HG03521 (cell line): ENCODE results near the gene FZR1.

Experiments used
- ATAC-seq: cut with Tn5 transposase; IDR thresholded peaks from one replicate; pipeline ENCODE4 v1.9.1; 2021; ENCODE audit warnings: mild to moderate bottlenecking, moderate library complexity; ENCODE audit not compliant: unreplicated experiment

FZR1 gene

GRCh38 chr19:3471954-3472655 lies 34.0 kb upstream of the FZR1 start:
- no peak for ATAC-seq

DNA sequence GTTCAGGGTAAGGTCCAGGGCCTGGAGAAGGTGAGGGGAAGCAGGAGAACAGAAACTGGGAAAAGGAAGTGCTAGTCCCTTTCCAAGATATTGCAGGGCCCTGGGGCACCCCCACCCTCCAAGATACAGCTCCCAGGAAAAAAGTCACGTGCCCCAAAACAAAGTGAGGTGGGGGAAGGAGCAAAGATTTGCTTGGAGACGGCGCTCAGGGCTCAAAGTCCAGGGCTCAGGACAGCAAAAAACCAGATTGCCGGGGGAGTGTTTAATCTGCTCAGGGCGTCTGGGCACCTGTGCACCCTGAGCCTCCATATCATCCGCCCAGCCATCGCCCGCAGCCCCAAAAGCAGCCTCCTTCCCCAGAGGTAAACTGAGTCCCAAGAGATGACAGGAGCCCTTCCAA lies 32.1 kb upstream of the FZR1 start:
- ATAC-seq: no peak

DNA sequence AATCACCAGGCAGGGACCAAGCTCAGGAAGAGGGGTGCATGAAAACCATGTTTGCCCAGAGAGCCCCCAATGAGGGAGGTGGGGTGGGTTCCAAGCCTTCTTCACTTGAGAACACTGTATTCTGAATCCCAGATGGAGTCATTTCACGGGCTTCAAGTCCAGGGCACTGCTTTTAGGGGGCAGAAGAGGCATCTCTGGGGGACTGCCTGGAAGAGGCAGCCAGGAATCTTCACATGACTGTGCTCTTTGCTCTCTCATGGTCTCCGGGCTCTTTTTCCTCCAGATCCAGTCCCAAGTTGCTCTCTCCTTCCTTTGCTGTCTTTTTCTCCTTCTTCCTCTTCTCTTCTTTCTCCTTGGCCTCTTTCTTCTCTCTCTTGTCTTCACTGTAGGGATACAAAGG lies 31.5 kb upstream of the FZR1 start:
- ATAC-seq: no peak

DNA sequence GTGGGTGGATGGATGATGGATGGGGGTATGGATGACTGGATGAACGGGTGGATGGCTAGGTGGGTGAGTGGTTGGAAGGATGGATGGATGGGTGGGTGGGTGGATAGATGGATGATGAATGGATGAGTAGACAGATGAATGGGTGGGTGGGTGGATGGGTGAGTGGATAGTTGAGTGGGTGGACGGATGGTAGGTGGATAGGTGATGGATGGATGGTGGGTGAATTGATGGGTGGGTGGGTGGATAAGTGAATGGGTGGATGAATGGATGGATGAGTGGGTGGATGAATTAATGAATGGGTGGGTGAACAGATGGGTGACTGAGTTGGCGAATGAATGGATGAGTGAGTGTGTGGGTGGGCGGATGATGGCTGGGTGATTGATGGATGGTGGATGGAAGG lies 30.7 kb upstream of the FZR1 start:
- ATAC-seq: no peak

DNA sequence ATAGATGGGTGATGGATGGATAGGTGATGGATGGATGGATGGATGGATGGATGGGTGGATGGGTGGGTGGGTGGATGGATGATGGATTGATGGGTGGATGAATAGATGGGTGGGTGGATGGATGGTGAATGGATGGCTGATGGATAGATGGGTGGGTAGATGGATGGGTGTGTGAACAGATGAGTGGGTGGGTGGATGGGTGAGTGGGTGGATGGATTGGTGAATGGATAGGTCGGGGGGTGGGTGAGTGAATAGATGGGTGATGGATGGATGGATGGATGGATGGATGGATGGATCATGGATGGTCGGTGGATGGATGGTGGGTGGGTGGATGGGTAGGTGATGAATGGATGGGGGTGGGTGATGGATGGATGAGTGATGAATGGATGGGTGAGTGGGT lies 29.3 kb upstream of the FZR1 start:
- ATAC-seq: no peak

DNA sequence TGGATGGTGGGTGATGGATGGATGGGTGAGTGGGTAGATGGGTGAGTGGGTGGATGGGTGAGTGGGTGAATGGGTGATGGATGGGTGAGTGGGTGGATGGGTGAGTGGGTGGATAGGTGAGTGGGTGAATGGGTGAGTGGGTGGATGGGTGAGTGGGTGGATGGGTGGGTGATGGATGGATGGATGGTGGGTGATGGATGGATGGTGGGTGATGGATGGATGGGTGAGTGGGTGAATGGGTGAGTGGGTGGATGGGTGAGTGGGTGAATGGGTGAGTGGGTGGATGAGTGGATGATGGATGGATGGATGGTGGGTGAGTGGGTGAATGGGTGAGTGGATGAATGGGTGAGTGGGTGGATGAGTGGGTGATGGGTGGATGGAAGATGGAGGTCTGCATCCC lies 28.6 kb upstream of the FZR1 start:
- ATAC-seq: no peak

GRCh38 chr19:3477951-3478350 lies 28.2 kb upstream of the FZR1 start:
- no peak for ATAC-seq

- no peak for ATAC-seq
Measured at GRCh38 chr19:3478409-3479176, 27.5 kb upstream of the FZR1 start.

- ATAC-seq: no peak
Measured at GRCh38 chr19:3479177-3479833, 26.8 kb upstream of the FZR1 start.

GRCh38 chr19:3479834-3480215 lies 26.3 kb upstream of the FZR1 start:
- no peak for ATAC-seq

DNA sequence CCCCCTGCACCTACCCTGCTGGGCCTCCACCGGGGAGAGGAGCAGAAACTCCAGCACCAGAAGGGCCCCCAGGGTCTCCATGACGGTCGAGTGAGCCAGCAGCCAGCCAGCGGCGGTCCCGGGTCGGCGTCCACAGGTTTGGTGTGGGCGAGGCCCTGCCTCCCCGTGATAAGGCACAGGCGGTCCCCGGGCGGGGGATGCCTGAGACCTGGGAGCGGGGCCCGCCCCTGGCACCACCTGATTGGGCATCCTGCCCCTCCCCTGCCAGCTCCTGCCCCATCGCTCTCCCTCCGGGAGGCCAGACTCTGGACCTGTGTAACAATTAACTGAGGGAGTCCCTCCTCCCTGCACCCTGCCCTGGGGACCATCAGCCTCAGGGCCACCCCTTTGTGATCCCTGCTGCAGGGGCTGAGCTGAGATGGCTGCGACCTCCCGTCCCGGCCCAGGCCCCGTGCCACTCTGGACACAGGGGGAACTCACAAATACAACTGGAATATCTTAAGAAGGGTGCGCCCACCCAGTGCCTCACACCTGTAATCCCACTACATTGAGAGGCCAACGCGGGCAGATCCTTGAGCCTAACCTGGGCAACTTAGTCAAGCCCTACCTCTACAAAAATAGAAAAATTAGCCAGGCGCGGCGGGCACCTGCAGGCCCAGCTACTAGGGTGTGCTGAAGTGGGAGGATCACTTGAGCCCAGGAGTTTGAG lies 25.6 kb upstream of the FZR1 start, which contains the start of gene SMIM24:
Gene SMIM24 (minus strand): TSS at position 143 of the 709 bp plus-strand sequence. CDS start 62 bp downstream, at position 81.
- ATAC-seq: no peak

DNA sequence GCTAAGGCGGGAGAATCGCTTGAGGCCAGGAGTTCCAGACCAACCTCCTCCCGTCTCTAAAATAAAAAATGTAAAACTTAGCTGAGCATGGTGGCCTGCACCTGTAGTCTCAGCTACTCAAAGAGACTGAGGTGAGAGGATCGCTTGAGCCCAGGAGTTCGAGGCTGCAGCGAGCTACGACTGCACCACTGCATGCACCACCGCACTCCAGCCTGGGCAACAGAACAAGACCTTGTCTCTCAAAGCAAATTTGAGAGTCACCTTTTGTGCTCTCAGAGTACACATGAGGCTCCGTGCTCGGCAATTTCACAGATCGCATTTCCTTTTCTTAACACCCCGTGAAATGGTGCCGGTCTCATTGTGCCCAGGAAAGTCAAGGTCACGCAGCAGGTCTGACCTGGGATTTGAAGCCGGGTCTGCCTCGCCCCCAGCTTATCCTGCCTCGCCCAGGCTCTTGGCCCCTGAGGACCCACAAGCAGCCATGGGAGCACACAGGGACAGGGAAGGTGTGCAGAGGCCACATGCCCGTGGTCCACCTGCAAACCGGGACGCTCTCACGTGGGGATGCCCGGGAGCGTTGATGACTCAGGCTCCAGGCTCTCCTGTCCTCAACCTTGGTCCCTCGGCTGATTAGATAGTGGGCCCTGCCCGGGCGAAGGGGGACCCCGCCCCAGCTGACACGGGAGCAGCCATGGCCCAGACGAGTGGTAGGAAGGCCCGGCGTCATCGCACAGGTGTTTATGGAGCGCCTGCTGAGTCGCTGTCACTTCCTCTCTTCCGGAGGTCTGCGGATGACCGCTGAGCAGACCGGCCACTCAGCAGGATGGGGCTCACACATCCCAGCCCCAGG lies 24.6 kb upstream of the FZR1 start:
- no peak for ATAC-seq

DNA sequence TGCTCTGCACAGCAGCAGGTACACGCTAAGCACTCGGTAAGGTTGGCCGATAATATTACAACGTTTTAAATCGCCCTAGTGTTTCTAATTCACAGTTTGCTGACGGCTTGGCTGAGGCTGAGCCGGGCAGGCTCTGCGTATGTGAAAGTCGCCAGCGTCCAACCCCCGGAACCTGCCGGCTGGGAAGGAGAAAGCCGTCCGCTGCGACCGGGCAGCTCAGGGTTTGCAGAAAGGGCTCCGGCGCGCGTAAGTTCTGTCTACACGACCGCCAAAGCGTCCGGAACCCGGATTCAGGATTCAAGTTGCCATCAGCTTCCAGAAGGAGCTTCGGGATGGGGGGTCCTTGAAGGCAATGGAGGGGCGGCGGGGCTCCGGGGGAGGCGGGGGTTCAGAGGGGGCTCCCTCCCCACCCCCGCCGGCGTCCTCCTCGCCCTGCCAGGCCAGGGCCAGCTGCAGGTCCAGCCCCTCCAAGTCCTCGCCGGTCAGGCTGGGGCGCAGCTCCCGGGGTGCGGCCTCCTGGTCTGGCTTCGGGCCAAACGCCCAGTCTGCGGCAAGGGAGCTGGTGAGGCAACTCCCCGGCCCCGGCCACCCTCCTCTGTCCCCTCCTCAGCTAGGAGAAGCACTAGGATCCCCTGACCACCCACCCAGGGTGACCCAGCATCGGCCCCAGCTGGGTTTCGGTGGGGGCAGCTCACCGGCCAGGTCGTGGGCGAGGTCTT lies 23.4 kb upstream of the FZR1 start:
- no peak for ATAC-seq

DNA sequence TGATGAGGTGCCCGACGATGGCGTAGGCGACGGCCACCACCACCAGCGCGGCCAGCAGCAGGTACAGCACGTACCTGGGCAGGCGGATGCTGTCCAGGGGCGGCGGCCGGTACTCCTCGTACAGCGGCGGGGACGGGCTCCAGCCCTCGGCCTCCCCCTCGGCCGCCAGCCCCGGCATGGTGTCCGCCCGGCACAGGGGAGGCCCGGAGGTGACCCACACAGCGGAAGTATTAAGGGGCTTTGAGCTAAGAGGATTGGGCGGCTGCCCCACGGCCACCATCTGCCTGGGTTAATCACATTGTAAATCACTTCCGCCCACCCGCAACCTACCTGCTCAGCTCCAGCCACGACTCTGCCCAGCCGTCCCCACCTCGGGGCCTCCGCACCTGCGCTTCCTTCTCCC lies 22.9 kb upstream of the FZR1 start, which contains the start of gene SMIM44:
Gene SMIM44 (minus strand): TSS at position 216 of the 403 bp plus-strand sequence. CDS start 38 bp downstream, at position 178.
- ATAC-seq: no peak

- no peak for ATAC-seq
Measured at GRCh38 chr19:3491396-3492119, 14.6 kb upstream of the FZR1 start.

- no peak for ATAC-seq
Measured at GRCh38 chr19:3492131-3492839, 13.8 kb upstream of the FZR1 start.

DNA sequence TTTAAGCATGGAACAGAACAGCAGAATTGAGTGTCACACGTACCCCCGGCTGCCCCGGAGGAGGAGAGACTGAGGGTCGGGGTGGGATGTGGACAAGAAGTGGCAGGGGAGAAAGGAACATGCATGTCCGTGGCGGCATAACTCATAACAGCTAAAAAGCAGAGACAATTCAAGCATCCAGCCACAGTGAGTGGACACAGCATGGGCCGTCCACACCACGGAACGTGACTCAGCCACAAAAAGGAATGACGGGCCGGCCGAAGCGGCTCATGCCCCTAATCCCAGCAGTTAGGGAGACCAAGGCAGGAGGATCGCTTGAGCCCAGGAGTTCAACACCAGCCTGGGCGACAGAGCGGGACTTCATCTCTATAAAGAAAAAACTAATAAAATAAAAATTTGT lies 13.2 kb upstream of the FZR1 start:
- no peak for ATAC-seq

- no peak for ATAC-seq
Measured at GRCh38 chr19:3493651-3494050, 12.5 kb upstream of the FZR1 start.
